CD14-positive monocyte (primary cell): ENCODE data around the gene CTTNBP2. TPM values are rescaled to one million over a fixed set of nuclear protein-coding genes. Genes with fewer than 3 reads are reported as not detected.

ENCODE experiments used
- DNase-seq, 3 donors: peaks; one replicate each; pipeline ENCODE4 v3.0.0-alpha.2; 2011 to 2022
- H2AFZ ChIP-seq: 2 replicates; pipeline ENCODE4 v1.6.0; 2012; ENCODE audit warnings: mild to moderate bottlenecking, low read depth, low read length, inconsistent platforms; ENCODE audit not compliant: insufficient read depth, poor library complexity, severe bottlenecking
- H3K27ac ChIP-seq, 2 donors: 1 replicate in 1 of 2; 2 replicates in 1 of 2; pipeline ENCODE4 v1.5.1; 2012 to 2013; ENCODE audit warnings: low read length in 2 of 2, control low read depth in 1 of 2, inconsistent platforms in 1 of 2, low read depth in 1 of 2, mild to moderate bottlenecking in 1 of 2
- H3K27me3 ChIP-seq, 2 donors: one replicate each; pipeline versions ENCODE4 v1.6.0 to v1.6.1; 2011 to 2013; ENCODE audit warnings: low read length in 2 of 2; ENCODE audit not compliant: control insufficient read depth in 2 of 2, insufficient read depth in 2 of 2
- H3K36me3 ChIP-seq, 2 donors: replicated peaks in 1 of 2; 1 replicate in 1 of 2; 2 replicates in 1 of 2; pipeline versions ENCODE4 v1.5.1 to v1.6.1; 2012 to 2013; ENCODE audit warnings: low read length in 2 of 2, control low read depth in 1 of 2, inconsistent platforms in 1 of 2, mild to moderate bottlenecking in 1 of 2; ENCODE audit not compliant: insufficient read depth in 2 of 2, control insufficient read depth in 1 of 2
- H3K4me1 ChIP-seq, 2 donors: 1 replicate in 1 of 2; 2 replicates in 1 of 2; pipeline versions ENCODE4 v1.5.1 to v1.6.1; 2012 to 2013; ENCODE audit warnings: low read length in 2 of 2, control low read depth in 1 of 2, inconsistent platforms in 1 of 2, mild to moderate bottlenecking in 1 of 2, moderate library complexity in 1 of 2; ENCODE audit not compliant: insufficient read depth in 2 of 2, control insufficient read depth in 1 of 2
- H3K4me2 ChIP-seq: replicated peaks from 2 replicates; pipeline ENCODE3; 2012; ENCODE audit warnings: low read length, moderate library complexity, mild to moderate bottlenecking; ENCODE audit not compliant: poor library complexity, severe bottlenecking; ENCODE audit errors: extremely low read depth
- H3K4me3 ChIP-seq, 3 experiments: fragments of 200-600 bp in 1 of 3; sonication (generic) in 1 of 3; replicated peaks in 1 of 3; 1 replicate in 2 of 3; 2 replicates in 1 of 3; pipeline ENCODE4 v1.5.1; 2011 to 2013; ENCODE audit warnings: low read length in 3 of 3, mild to moderate bottlenecking in 3 of 3, control low read depth in 2 of 3, low read depth in 2 of 3, inconsistent platforms in 1 of 3, moderate library complexity in 1 of 3
- H3K79me2 ChIP-seq: 2 replicates; pipeline ENCODE4 v1.6.0; 2012; ENCODE audit warnings: mild to moderate bottlenecking, control low read depth, inconsistent platforms, low read length, moderate library complexity; ENCODE audit not compliant: insufficient read depth
- H3K9ac ChIP-seq: 2 replicates; pipeline ENCODE4 v1.6.0; 2017; ENCODE audit warnings: low read length, mild to moderate bottlenecking; ENCODE audit not compliant: insufficient read depth, poor library complexity, severe bottlenecking
- H3K9me3 ChIP-seq, 2 donors: replicated peaks in 1 of 2; 1 replicate in 1 of 2; 2 replicates in 1 of 2; pipeline versions ENCODE4 v1.5.1 to v1.6.1; 2012 to 2013; ENCODE audit warnings: low read length in 2 of 2, control low read depth in 1 of 2; ENCODE audit not compliant: control insufficient read depth in 1 of 2, insufficient read depth in 1 of 2
- H4K20me1 ChIP-seq: 2 replicates; pipeline ENCODE4 v1.6.0; 2012; ENCODE audit warnings: mild to moderate bottlenecking, low read length, control low read depth, moderate library complexity; ENCODE audit not compliant: insufficient read depth
- H3K27ac Mint-ChIP-seq, 7 donors: one replicate each; pipeline ENCODE4 v1.8.0; 2020; ENCODE audit warnings: mild to moderate bottlenecking in 7 of 7, mixed read lengths in 7 of 7, moderate library complexity in 6 of 7, inconsistent platforms in 2 of 7
- H3K27me3 Mint-ChIP-seq, 3 donors: one replicate each; pipeline ENCODE4 v1.8.0; 2021 to 2022; ENCODE audit warnings: low read depth in 3 of 3, mild to moderate bottlenecking in 3 of 3, mixed read lengths in 3 of 3, moderate library complexity in 3 of 3, inconsistent platforms in 1 of 3
- H3K36me3 Mint-ChIP-seq, 2 donors: one replicate each; pipeline ENCODE4 v1.8.0; 2020; ENCODE audit warnings: mixed read lengths in 2 of 2, inconsistent platforms in 1 of 2, mild to moderate bottlenecking in 1 of 2
- H3K4me1 Mint-ChIP-seq: one replicate; pipeline ENCODE4 v1.8.0; 2020; ENCODE audit warnings: mild to moderate bottlenecking, mixed read lengths
- H3K4me3 Mint-ChIP-seq, 2 donors: one replicate each; pipeline ENCODE4 v1.8.0; 2020; ENCODE audit warnings: mild to moderate bottlenecking in 2 of 2, mixed read lengths in 2 of 2, moderate library complexity in 1 of 2
- H3K9me3 Mint-ChIP-seq, 7 donors: one replicate each; pipeline ENCODE4 v1.8.0; 2020 to 2022; ENCODE audit warnings: mixed read lengths in 7 of 7, mild to moderate bottlenecking in 6 of 7, moderate library complexity in 6 of 7, inconsistent platforms in 2 of 7
- WGBS: methylation state at CpG from one replicate; pipeline ENCODE4 v1.1.5; 2013; ENCODE audit warnings: missing lambda C conversion rate; ENCODE audit not compliant: insufficient coverage; 5-methylcytosine and 5-hydroxymethylcytosine counted together
- intact Hi-C, 2 donors: fragments of 100-400 bp; cut with micrococcal nuclease; formaldehyde crosslinking; loops; one replicate each; pipeline versions ENCODE4 v1.15.0 to v1.15.1; 2023
- polyA plus RNA-seq, 3 donors: library from polyadenylated mRNA; depleted of rRNA in 1 of 3; unstranded in 2 of 3; stranded (reverse) in 1 of 3; fragments of 300-500 nt in 2 of 3; fragments of >200 nt in 1 of 3; fragmentation: Illumina TruSeq in 2 of 3; gene quantifications; 1 replicate in 2 of 3; 2 replicates in 1 of 3; pipeline ENCODE4 v1.2.3, GENCODE V29; 2012 to 2021
- TF ChIP-seq, protein P1 (sequence below): fragments of 200-600 bp; IDR thresholded peaks from one replicate; pipeline ENCODE4 v1.8.0; 2022; ENCODE audit warnings: antibody characterized with exemption, mild to moderate bottlenecking

CTTNBP2 gene
- polyA plus RNA-seq, 3 donors, result 0.38 to 1.4 TPM; not detected in 1

DNA sequence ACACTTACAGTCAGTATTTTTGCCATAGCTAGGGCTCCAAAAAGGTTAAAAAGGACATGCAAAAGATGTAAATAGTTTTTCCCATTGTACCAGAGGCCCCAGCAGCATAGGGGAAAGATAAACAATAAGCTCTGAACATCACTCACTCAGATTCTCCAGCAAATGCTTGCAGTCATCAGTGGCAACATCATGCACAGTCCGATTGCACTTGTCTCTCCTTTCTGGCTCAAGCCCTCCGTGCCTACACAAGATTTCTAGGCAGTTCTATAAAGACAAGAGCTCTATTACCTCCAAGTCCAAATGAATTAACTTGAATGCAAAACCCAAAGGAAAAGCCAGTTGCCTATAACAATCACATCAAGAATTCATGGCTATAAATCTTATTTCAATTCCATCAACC lies 106.3 kb downstream of the CTTNBP2 start:
- WGBS, result 100% methylated on average over 1 of the region's 2 CpGs
- H3K36me3 ChIP-seq, result no peaks in the 10 kb centered on the region
- H3K27me3 Mint-ChIP-seq, result peaks cover 0 to 5% (median 5%) of the 10 kb centered on the region in 3 donors
- H3K4me2 ChIP-seq, result no peak overlapping the region
- intact Hi-C loops, result no loop called here
- H3K4me1 Mint-ChIP-seq, result no peaks in the 10 kb centered on the region
- H3K27ac ChIP-seq, result no peak overlapping the region
- no peak overlapping the region for H2AFZ ChIP-seq
- H3K9ac ChIP-seq, result no peak overlapping the region
- H3K79me2 ChIP-seq, result no peaks in the 10 kb centered on the region
- H3K4me3 Mint-ChIP-seq, result no peak overlapping the region
- peaks cover 0 to 2% (median 0%) of the 10 kb centered on the region in 7 donors for H3K9me3 Mint-ChIP-seq
- no peaks in the 10 kb centered on the region for H3K27me3 ChIP-seq
- H3K4me3 ChIP-seq, result no peak overlapping the region
- H4K20me1 ChIP-seq, result no peaks in the 10 kb centered on the region
- TF ChIP-seq, protein P1, sequence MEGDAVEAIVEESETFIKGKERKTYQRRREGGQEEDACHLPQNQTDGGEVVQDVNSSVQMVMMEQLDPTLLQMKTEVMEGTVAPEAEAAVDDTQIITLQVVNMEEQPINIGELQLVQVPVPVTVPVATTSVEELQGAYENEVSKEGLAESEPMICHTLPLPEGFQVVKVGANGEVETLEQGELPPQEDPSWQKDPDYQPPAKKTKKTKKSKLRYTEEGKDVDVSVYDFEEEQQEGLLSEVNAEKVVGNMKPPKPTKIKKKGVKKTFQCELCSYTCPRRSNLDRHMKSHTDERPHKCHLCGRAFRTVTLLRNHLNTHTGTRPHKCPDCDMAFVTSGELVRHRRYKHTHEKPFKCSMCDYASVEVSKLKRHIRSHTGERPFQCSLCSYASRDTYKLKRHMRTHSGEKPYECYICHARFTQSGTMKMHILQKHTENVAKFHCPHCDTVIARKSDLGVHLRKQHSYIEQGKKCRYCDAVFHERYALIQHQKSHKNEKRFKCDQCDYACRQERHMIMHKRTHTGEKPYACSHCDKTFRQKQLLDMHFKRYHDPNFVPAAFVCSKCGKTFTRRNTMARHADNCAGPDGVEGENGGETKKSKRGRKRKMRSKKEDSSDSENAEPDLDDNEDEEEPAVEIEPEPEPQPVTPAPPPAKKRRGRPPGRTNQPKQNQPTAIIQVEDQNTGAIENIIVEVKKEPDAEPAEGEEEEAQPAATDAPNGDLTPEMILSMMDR, result no peak
- no peak overlapping the region for H3K27ac Mint-ChIP-seq
- no peaks in the 10 kb centered on the region for H3K36me3 Mint-ChIP-seq
- H3K4me1 ChIP-seq, result no peaks in the 10 kb centered on the region
- no peaks in the 10 kb centered on the region for H3K9me3 ChIP-seq
- no peak for DNase-seq

DNA sequence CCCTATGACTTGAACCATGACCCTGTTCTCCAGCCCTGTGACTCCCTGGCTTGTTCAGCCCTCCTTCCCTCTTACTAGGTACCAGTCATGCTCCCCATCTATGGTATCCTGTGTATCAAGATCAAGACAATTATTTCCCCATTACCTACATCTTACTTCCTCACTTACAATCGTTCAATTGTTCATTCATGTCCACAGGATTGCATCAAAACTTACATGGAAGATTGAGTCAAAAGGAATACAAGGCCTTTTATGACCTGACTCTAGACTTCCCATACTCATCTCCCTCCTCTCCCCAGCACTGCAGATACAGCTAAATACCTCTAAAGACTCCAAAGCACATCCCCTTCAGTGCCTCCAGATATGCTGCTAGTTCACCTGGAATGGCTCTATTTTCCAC lies 109.2 kb downstream of the CTTNBP2 start:
- Mint-ChIP-seq H3K27me3 (peaks cover 0 to 6% (median 5%) of the 10 kb centered on the region in 3 donors), H3K27ac (no peak overlapping the region), H3K4me1 (no peaks in the 10 kb centered on the region), H3K36me3 (no peaks in the 10 kb centered on the region), H3K9me3 (peaks cover 0 to 2% (median 0%) of the 10 kb centered on the region in 7 donors), H3K4me3 (no peak overlapping the region)
- no peak for DNase-seq
- no peak overlapping the region for H3K27ac ChIP-seq
- TF ChIP-seq, protein P1, result no peak
- H3K4me2 ChIP-seq, result no peak overlapping the region
- H4K20me1 ChIP-seq, result no peaks in the 10 kb centered on the region
- H3K79me2 ChIP-seq, result no peaks in the 10 kb centered on the region
- no peaks in the 10 kb centered on the region for H3K36me3 ChIP-seq
- no peaks in the 10 kb centered on the region for H3K9me3 ChIP-seq
- H2AFZ ChIP-seq, result no peak overlapping the region
- intact Hi-C loops, result no loop called here
- no peak overlapping the region for H3K9ac ChIP-seq
- H3K27me3 ChIP-seq, result no peaks in the 10 kb centered on the region
- no peaks in the 10 kb centered on the region for H3K4me1 ChIP-seq
- 27% methylated on average over 1 of the region's 1 CpG for WGBS
- no peak overlapping the region for H3K4me3 ChIP-seq
